CD4-positive, alpha-beta T cell (primary cell): Measurements from ENCODE around the gene ZNF524. TPM values are rescaled to one million over a fixed set of nuclear protein-coding genes. Genes with fewer than 3 reads are reported as not detected.

Experiments
- ATAC-seq: fragments of 200-7000 bp; cut with Tn5 transposase; one replicate; pipeline ENCODE4 v1.10.0; 2022; ENCODE audit warnings: mild to moderate bottlenecking; ENCODE audit not compliant: poor library complexity
- CTCF ChIA-PET: fragments of 350-600 bp; sonication (Branson Sonifier 250); formaldehyde crosslinking; loops from one replicate; lab custom pipeline; 2021; ENCODE audit warnings: antibody characterized with exemption, inconsistent platforms; lab: Charles Lee
- POLR2A ChIA-PET: fragments of 350-600 bp; sonication (Branson Sonifier 250); formaldehyde crosslinking; loops from one replicate; lab custom pipeline; 2021; ENCODE audit warnings: antibody characterized with exemption, inconsistent platforms; lab: Charles Lee
- DNase-seq, 14 experiments: peaks; one replicate each; pipeline ENCODE4 v3.0.0-alpha.2; 2013 to 2020; ENCODE audit warnings: mixed read lengths in 2 of 14
- H3K27ac ChIP-seq, 2 donors: one replicate each; pipeline versions ENCODE4 v1.5.1 to v1.7.0; 2013; ENCODE audit warnings: low read length in 2 of 2, low read depth in 1 of 2, mild to moderate bottlenecking in 1 of 2
- H3K27me3 ChIP-seq, 2 experiments: 1 replicate in 1 of 2; 2 replicates in 1 of 2; pipeline versions ENCODE4 v1.6.1 to v1.7.0; 2013; ENCODE audit warnings: low read length in 2 of 2, control low read depth in 1 of 2, mild to moderate bottlenecking in 1 of 2, moderate library complexity in 1 of 2; ENCODE audit not compliant: insufficient read depth in 2 of 2, control insufficient read depth in 1 of 2
- H3K36me3 ChIP-seq: one replicate; pipeline ENCODE4 v1.6.1; 2013; ENCODE audit warnings: low read length, control low read depth; ENCODE audit not compliant: insufficient read depth
- H3K4me1 ChIP-seq: one replicate; pipeline ENCODE4 v1.6.1; 2013; ENCODE audit warnings: low read length, control low read depth; ENCODE audit not compliant: insufficient read depth
- H3K4me3 ChIP-seq: one replicate; pipeline ENCODE4 v1.5.1; 2013; ENCODE audit warnings: mild to moderate bottlenecking, low read length, moderate library complexity
- H3K9me3 ChIP-seq, 2 experiments: 1 replicate in 1 of 2; 2 replicates in 1 of 2; pipeline versions ENCODE4 v1.6.1 to v1.7.0; 2013; ENCODE audit warnings: low read length in 2 of 2, mild to moderate bottlenecking in 2 of 2, control low read depth in 1 of 2, moderate library complexity in 1 of 2; ENCODE audit not compliant: control insufficient read depth in 1 of 2, insufficient read depth in 1 of 2
- H3K27ac Mint-ChIP-seq: one replicate; pipeline ENCODE4 v1.8.0; 2020; ENCODE audit warnings: mixed read lengths
- H3K27me3 Mint-ChIP-seq: one replicate; pipeline ENCODE4 v1.8.0; 2021; ENCODE audit warnings: mixed read lengths
- H3K36me3 Mint-ChIP-seq: one replicate; pipeline ENCODE4 v1.8.0; 2021; ENCODE audit warnings: low read depth, mixed read lengths
- H3K4me1 Mint-ChIP-seq: one replicate; pipeline ENCODE4 v1.8.0; 2021; ENCODE audit warnings: low read depth, mixed read lengths
- H3K4me3 Mint-ChIP-seq: one replicate; pipeline ENCODE4 v1.8.0; 2020; ENCODE audit warnings: mild to moderate bottlenecking, mixed read lengths
- H3K9me3 Mint-ChIP-seq: one replicate; pipeline ENCODE4 v1.8.0; 2020; ENCODE audit warnings: mixed read lengths
- intact Hi-C, 2 experiments: fragments of 100-400 bp; cut with DNase I in 1 of 2; cut with micrococcal nuclease in 1 of 2; formaldehyde crosslinking; loops; one replicate each; pipeline versions ENCODE4 v1.15.1 to v1.9.0; 2023 to 2025; cut with DNase I, micrococcal nuclease
- total RNA-seq, 174 experiments: library from RNA in 2 of 174; stranded (reverse) in 2 of 174; gene quantifications; one replicate each; pipeline ENCODE4 v1.2.3 and lab custom pipeline; 2021 to 2026
- TF ChIP-seq, protein P1 (sequence below): fragments of 200-600 bp; IDR thresholded peaks from one replicate; pipeline ENCODE4 v1.8.0; 2022; ENCODE audit warnings: antibody characterized with exemption, mild to moderate bottlenecking

ZNF524 gene
- total RNA-seq, 2 experiments from 2014 or later: 9.6 to 10.3 TPM

DNA sequence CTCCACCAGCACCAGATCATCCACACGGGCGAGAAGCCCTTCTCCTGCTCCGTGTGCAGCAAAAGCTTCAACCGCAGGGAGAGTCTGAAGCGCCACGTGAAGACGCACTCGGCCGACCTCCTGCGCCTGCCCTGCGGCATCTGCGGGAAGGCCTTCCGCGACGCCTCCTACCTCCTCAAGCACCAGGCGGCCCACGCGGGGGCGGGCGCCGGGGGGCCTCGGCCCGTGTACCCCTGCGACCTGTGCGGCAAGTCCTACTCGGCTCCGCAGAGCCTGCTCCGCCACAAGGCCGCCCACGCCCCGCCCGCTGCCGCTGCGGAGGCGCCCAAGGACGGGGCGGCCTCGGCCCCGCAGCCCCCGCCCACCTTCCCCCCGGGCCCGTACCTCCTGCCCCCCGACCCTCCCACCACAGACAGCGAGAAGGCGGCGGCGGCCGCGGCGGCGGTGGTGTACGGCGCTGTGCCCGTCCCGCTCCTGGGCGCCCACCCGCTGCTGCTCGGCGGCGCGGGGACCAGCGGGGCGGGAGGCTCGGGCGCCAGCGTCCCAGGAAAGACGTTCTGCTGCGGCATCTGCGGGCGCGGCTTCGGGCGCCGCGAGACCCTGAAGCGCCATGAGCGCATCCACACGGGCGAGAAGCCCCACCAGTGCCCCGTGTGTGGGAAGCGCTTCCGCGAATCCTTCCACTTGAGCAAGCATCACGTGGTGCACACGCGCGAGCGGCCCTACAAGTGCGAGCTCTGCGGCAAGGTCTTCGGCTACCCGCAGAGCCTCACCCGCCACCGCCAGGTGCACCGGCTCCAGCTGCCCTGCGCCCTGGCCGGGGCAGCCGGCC is 14.8 kb downstream of the ZNF524 start:
- DNase-seq (no peak), ATAC-seq (no peak)
- no peaks in the 10 kb centered on the region for H3K9me3 ChIP-seq
- peaks cover 13% of the 10 kb centered on the region for H3K4me1 ChIP-seq
- no peaks in the 10 kb centered on the region for H3K27me3 ChIP-seq
- H3K36me3 ChIP-seq: peaks cover 33% of the 10 kb centered on the region
- H3K27me3 Mint-ChIP-seq: no peaks in the 10 kb centered on the region
- H3K27ac ChIP-seq: no peak overlapping the region
- peaks cover 29% of the 10 kb centered on the region for H3K4me1 Mint-ChIP-seq
- peaks cover 45% of the 10 kb centered on the region for H3K36me3 Mint-ChIP-seq
- no peaks in the 10 kb centered on the region for H3K9me3 Mint-ChIP-seq
- intact Hi-C loops: no loop called here
- ChIA-PET POLR2A (interaction anchor here (0.8 kb wide), 1 partner anchor 9 kb away, joined by 3 read pairs; the partner anchor contains the start of gene ZNF865), CTCF (interaction anchor here (0.5 kb wide), 1 partner anchor 38 kb away, joined by 4 read pairs; no protein-coding TSS in a partner anchor)
- no peak overlapping the region for H3K4me3 Mint-ChIP-seq
- no peak overlapping the region for H3K27ac Mint-ChIP-seq
- H3K4me3 ChIP-seq: no peak overlapping the region
- TF ChIP-seq, protein P1, sequence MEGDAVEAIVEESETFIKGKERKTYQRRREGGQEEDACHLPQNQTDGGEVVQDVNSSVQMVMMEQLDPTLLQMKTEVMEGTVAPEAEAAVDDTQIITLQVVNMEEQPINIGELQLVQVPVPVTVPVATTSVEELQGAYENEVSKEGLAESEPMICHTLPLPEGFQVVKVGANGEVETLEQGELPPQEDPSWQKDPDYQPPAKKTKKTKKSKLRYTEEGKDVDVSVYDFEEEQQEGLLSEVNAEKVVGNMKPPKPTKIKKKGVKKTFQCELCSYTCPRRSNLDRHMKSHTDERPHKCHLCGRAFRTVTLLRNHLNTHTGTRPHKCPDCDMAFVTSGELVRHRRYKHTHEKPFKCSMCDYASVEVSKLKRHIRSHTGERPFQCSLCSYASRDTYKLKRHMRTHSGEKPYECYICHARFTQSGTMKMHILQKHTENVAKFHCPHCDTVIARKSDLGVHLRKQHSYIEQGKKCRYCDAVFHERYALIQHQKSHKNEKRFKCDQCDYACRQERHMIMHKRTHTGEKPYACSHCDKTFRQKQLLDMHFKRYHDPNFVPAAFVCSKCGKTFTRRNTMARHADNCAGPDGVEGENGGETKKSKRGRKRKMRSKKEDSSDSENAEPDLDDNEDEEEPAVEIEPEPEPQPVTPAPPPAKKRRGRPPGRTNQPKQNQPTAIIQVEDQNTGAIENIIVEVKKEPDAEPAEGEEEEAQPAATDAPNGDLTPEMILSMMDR: no peak

DNA sequence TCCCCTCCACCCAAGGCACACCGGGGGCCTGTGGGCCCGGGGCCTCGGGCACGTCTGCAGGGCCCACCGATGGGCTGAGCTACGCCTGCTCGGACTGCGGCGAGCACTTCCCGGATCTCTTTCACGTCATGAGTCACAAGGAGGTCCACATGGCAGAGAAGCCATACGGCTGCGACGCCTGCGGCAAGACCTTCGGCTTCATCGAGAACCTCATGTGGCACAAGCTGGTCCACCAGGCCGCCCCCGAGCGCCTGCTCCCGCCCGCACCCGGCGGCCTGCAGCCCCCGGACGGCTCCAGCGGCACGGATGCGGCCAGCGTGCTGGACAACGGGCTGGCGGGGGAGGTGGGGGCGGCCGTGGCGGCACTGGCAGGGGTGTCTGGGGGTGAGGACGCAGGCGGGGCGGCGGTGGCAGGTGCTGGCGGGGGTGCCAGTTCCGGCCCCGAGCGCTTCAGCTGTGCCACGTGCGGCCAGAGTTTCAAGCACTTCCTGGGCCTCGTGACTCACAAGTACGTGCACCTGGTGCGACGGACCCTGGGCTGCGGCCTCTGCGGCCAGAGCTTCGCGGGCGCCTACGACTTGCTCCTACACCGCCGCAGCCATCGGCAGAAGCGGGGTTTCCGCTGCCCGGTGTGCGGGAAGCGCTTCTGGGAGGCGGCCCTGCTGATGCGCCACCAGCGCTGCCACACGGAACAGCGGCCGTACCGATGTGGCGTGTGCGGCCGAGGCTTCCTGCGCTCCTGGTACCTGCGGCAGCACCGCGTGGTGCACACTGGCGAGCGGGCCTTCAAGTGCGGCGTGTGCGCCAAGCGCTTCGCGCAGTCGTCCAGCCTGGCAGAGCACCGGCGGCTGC is 15.7 kb downstream of the ZNF524 start:
- Mint-ChIP-seq H3K36me3 (peaks cover 45% of the 10 kb centered on the region), H3K27ac (no peak overlapping the region), H3K9me3 (no peaks in the 10 kb centered on the region), H3K4me1 (peaks cover 31% of the 10 kb centered on the region), H3K27me3 (no peaks in the 10 kb centered on the region), H3K4me3 (no peak overlapping the region)
- H3K36me3 ChIP-seq: peaks cover 29% of the 10 kb centered on the region
- DNase-seq (peak in 1 of 14 experiments; percentile 23), ATAC-seq (no peak)
- CTCF ChIA-PET: no interaction called here
- no peak overlapping the region for H3K4me3 ChIP-seq
- POLR2A ChIA-PET: interaction anchor here (0.8 kb wide), 1 partner anchor 10 kb away, joined by 3 read pairs; the partner anchor contains the start of gene ZNF865
- intact Hi-C loops: no loop called here
- H3K9me3 ChIP-seq: no peaks in the 10 kb centered on the region
- H3K27ac ChIP-seq: no peak overlapping the region
- H3K4me1 ChIP-seq: peaks cover 20% of the 10 kb centered on the region
- H3K27me3 ChIP-seq: no peaks in the 10 kb centered on the region
- TF ChIP-seq, protein P1: no peak

DNA sequence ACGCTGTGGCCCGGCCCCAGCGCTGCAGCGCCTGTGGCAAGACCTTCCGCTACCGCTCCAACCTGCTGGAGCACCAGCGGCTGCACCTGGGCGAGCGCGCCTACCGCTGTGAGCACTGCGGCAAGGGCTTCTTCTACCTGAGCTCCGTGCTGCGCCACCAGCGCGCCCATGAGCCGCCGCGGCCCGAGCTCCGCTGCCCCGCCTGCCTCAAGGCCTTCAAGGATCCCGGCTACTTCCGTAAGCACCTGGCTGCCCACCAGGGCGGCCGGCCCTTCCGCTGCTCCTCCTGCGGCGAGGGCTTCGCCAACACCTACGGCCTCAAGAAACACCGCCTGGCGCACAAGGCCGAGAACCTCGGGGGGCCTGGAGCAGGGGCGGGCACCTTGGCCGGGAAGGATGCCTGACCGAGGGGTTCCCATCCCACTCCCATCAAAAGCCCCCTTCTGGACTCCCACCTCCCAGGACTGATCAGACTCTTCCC is 16.3 kb downstream of the ZNF524 start:
- Histone ChIP-seq H3K9me3 (no peaks in the 10 kb centered on the region), H3K4me1 (peaks cover 22% of the 10 kb centered on the region), H3K27me3 (no peaks in the 10 kb centered on the region), H3K36me3 (peaks cover 32% of the 10 kb centered on the region), H3K4me3 (no peak overlapping the region), H3K27ac (no peak overlapping the region)
- intact Hi-C loops: no loop called here
- CTCF ChIA-PET: no interaction called here
- POLR2A ChIA-PET: interaction anchor here (1.8 kb wide), 1 partner anchor 16 kb away, joined by 8 read pairs; the partner anchor contains the start of gene ZNF524
- Mint-ChIP-seq H3K4me1 (peaks cover 30% of the 10 kb centered on the region), H3K36me3 (peaks cover 41% of the 10 kb centered on the region), H3K27ac (no peak overlapping the region), H3K4me3 (no peak overlapping the region), H3K9me3 (no peaks in the 10 kb centered on the region), H3K27me3 (no peaks in the 10 kb centered on the region)
- TF ChIP-seq, protein P1: no peak
- DNase-seq (no peak), ATAC-seq (no peak)
